GM18505 (cell line): Measurements from ENCODE around the gene KIF6.

Experiments used
- ATAC-seq: cut with Tn5 transposase; IDR thresholded peaks from one replicate; pipeline ENCODE4 v1.9.1; 2021; ENCODE audit not compliant: unreplicated experiment
- POLR2A ChIP-seq: IDR thresholded peaks from 4 replicates; pipeline ENCODE4 v1.6.1; 2011; ENCODE audit warnings: borderline replicate concordance; ENCODE audit not compliant: insufficient read depth, insufficient read length; ENCODE audit errors: extremely low read depth

KIF6 gene

GRCh38 chr6:39452306-39453145, 272.7 kb downstream of the KIF6 start:
- no peak for ATAC-seq
- TF ChIP-seq POLR2A: no peak

DNA sequence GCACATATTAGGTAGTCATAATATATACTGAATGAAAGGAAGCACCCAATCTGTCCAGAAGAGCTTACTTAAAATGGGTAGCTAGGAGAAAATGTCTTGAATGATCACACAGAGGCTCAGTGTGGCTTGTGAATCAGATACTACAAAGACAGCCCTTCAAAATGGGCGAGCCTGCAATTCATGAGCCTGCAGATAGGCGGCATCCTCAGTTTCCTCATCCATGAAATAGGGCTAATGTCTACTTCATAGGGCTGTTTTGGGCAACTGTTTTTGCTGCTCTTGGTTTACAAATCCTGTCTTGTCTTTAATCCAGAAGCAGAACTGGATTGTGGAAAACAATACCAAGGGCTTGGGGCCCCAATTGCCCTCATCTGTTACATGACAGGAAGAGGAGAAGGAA, 273.4 kb downstream of the KIF6 start:
- ATAC-seq: no peak
- no peak for TF ChIP-seq POLR2A

GRCh38 chr6:39449022-39449421, 276.2 kb downstream of the KIF6 start:
- no peak for ATAC-seq
- TF ChIP-seq POLR2A: no peak

GRCh38 chr6:39446909-39447308, 278.3 kb downstream of the KIF6 start:
- ATAC-seq: no peak
- TF ChIP-seq POLR2A: no peak

DNA sequence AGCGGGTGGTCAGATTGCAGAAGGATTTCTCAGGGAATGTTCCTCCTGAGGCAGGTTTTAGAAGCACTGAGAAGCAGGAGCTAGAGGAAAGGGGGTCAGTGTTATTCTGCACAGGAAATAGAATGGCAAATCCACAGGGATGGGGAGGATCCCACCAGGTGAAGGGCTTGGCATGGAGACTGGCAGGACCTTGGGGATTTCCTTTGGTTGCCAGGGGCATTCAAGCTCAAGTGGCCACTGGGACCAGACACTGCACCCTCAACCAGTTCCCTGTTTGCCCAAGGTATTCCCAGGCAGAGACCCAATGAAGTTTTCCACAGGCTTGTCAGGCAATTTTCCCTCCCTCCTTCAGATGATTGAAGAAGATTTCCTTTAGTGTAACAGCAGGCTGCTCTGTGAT, 279.5 kb downstream of the KIF6 start:
- no peak for TF ChIP-seq POLR2A
- ATAC-seq: no peak

GRCh38 chr6:39444479-39445019, 280.7 kb downstream of the KIF6 start:
- no peak for TF ChIP-seq POLR2A
- ATAC-seq: no peak

DNA sequence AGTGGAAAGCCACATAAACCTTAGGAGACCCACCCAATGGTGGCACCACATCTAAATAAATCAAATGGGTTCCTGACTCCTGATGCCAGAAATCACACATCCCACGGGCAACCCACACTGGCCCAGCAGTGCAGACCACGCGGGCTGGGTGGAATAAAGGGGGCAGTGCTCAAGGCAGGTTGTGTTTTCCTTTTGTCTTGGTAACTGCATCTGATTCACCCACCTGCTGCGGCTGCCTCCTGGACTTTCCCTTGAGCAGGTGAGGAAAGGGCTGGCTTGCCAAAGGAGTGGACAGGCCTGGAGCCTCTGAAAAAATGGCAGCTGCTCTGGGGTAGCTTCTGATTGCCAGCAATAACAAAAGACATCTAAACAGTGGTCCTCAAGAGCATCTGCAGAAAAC, 283.2 kb downstream of the KIF6 start:
- ATAC-seq: no peak
- TF ChIP-seq POLR2A: no peak

DNA sequence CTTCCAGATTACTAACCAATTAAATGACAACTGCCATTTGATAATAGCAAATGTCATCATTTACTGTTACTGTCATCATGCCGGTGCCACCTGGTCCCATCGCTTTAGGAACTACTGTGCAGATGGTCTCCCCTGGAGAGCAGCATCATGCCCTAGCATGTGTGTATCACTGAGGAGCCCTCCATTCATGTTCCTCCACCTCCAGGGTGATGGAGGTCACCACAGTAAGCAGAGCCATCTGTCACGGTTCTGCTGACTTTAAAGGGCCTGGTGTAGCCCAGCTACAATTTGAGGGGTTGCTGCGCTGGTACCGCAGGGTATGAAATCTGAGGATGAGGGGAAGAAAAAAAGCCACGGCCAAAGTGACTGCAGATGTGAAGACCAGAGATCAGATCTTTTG, 283.9 kb downstream of the KIF6 start:
- no peak for ATAC-seq
- no peak for TF ChIP-seq POLR2A

GRCh38 chr6:39440039-39440426, 285.2 kb downstream of the KIF6 start:
- ATAC-seq: no peak

DNA sequence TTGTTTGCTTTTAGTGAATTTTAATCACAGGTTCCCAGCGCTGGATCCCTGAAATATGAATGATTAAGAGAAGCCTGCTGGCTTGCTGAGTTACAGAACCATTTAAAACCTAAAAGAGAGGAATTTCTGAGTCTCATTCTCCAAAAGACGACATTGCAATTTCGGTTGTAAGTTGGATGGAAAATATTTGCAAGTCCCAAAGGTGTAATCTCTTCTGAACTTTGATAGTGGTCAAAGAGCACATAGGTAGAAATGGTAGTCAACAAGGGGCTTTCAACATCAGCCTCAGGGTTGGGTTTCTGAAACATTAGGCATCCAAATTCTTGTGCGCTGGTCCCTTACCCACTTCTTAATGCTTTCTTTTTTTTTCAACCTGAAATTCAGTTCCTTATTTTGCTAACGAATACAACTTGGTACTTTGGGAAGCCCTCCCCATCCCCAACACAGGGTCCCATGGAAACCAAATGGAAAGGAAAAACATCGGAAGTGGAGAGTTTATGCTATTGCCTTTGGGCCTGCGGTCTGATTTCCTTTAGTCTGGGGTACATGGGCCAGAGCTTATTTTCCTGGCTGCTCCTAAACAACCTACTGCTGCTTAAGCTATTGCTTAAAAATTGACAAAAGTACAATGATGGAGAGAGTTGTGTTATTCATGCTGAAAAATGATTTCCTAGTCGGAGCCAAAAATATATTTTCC, 285.7 kb downstream of the KIF6 start:
- ATAC-seq: no peak
- no peak for TF ChIP-seq POLR2A

More at GRCh38 chr6:39440039-39440426, 285.2 kb downstream of the KIF6 start:
- no peak for TF ChIP-seq POLR2A

DNA sequence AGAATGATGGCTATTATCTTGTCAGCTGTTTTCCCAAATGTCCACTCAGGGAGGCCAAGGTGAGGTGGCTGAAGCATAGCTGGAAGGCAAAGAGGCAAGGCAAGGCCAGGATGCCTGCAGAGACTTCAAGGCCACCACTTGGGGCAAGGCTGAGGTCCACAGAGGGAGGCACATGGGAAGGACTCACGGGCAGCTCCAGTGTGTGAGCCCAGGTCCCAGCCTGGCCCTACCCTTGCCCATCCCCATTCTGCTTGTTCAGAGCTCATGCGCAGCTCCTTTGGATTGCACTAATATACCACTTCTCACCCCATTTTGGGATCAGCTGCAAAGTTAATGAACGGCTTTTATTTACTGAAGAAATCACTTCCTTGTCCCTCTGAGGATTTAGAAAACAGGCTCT, 291.6 kb downstream of the KIF6 start:
- ATAC-seq: no peak

DNA sequence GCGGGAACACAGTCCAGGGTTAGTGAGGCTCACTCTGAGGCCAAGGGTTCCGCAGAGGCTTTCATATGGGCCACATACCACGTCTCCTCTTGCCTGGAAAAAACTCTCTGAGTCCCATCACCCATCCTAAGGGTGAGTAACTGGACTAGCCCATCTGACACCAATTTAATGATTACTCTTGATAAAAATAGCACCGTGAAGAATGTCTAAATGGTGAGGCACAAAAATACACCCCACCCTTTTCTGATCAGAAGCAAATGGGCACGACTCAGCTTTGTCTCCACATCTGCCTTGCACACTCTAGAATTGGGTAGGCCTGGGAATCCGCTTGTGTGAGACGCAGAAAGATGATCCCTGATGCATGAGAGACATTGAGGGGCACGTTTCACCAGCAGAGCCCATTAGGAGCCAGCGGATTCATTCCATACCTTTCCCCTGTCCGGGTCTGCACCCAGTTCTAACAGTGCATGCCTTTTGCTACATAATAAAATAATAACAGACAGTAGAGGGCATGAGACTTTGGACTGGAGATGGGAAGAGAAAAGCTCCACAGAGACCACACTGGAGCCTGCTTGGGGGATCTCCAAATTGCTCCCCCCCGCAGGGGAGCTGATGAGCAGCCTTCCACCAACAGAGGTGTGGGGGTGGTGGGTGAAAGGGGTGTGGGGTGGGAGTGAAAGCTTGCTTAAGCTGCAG, 292.7 kb downstream of the KIF6 start:
- no peak for TF ChIP-seq POLR2A
- ATAC-seq: no peak

More for the DNA sequence above, 291.6 kb downstream of the KIF6 start:
- TF ChIP-seq POLR2A: no peak

- no peak for TF ChIP-seq POLR2A
- no peak for ATAC-seq
Measured at GRCh38 chr6:39430871-39431523, 294.2 kb downstream of the KIF6 start.
